Muscle layer of duodenum (tissue), 2 donors: ENCODE measurements around the gene ZFP64.
A peak's percentile ranks its signal among the peaks of the same experiment; 100 is the strongest.
"Not testable (repeated sequence)": the region's sequence is repeated elsewhere in the genome, so short reads cannot be mapped to it uniquely, and the experiment has no call there.

Experiments
- H3K27ac ChIP-seq: one replicate; pipeline ENCODE4 v1.7.0; 2013; ENCODE audit warnings: mild to moderate bottlenecking, low read length
- H3K27me3 ChIP-seq: one replicate; pipeline ENCODE4 v1.7.0; 2013; ENCODE audit warnings: low read depth, mild to moderate bottlenecking, control low read depth, low read length
- H3K36me3 ChIP-seq, 2 donors: one replicate each; pipeline ENCODE4 v1.7.0; 2013; ENCODE audit warnings: low read length in 2 of 2, control low read depth in 1 of 2, mild to moderate bottlenecking in 1 of 2; ENCODE audit not compliant: insufficient read depth in 2 of 2, control insufficient read depth in 1 of 2
- H3K4me1 ChIP-seq, 2 donors: one replicate each; pipeline ENCODE4 v1.7.0; 2013; ENCODE audit warnings: low read length in 2 of 2, mild to moderate bottlenecking in 2 of 2, control low read depth in 1 of 2, moderate library complexity in 1 of 2; ENCODE audit not compliant: insufficient read depth in 2 of 2, control insufficient read depth in 1 of 2
- H3K4me3 ChIP-seq, 2 donors: one replicate each; pipeline ENCODE4 v1.7.0; 2013; ENCODE audit warnings: low read length in 2 of 2, low read depth in 1 of 2, mild to moderate bottlenecking in 1 of 2
- H3K9me3 ChIP-seq, 2 donors: one replicate each; pipeline ENCODE4 v1.7.0; 2013; ENCODE audit warnings: low read length in 2 of 2, control low read depth in 1 of 2, mild to moderate bottlenecking in 1 of 2; ENCODE audit not compliant: control insufficient read depth in 1 of 2
- donor health status: healthy.

The ZFP64 gene

DNA sequence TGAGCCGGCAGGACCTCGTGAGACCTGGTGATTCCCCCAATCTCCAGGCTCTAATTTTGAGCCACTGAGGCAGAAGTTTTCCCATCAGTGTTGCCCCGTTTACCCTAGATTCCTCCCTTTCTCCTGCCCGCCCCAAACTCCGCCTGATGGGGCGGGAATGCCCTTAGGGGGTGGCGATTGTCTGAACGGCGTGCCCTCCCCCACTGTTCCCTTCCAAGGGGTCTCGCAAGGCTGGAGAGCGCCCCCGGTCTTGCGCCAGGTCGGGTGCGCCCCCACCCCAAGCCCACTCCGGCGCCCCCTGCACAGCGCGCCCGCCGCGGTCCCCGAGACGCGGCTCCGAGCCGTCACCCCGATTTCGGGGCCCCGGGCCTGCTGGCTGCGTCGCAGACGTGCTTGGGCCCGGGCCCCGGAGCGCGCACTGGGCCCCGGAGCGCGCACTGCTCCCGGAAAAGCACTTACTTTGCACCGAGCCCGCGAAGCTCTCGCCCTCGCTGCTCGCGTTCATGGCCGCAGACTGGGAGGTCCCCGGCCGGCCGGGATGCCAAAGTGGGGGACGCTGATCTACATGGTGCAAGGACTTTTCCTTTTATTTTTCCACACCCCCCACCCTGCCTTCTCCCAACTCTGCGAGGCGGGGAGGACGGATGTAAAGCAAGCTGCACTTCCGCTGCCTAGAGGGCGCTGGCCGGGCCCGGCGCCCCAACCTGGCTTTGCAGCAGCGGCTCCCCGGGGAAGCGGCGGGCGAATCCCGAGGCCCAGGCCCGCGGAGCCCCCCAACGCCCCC, at the start of gene ZFP64:
Gene ZFP64 (minus strand): TSS at position 648 of the 784 bp plus-strand sequence. CDS start 143 bp downstream, at position 505.
- Histone ChIP-seq H3K9me3 (no peaks in the 10 kb centered on the region), H3K27me3 (no peaks in the 10 kb centered on the region), H3K27ac (peak within 1 kb of the TSS; percentile 77), H3K4me3 (peak within 1 kb of the TSS; percentile 96 to 98), H3K36me3 (peaks cover 0 to 7% of the 10 kb centered on the region in 2 donors), H3K4me1 (peaks cover 0 to 12% of the 10 kb centered on the region in 2 donors)

DNA sequence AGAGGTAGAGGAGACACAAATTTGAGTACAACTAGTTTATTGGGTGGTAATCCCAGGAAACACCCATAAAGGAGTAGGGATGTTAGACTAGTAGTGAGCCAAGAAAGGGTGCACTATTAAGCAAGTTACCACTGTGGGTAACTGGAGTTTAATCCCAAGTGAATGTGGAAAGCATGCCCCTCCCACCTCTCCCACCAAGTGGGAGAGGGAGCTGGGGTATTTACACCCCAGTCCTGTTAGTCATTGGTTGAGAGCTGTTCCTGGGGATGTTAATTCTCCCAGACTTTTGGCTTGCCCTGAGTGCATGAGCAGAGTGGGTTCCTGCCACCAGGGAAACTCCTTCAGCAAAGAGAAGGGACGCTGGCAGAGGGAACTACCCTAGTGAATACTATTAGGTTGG, 49.2 kb upstream of the ZFP64 start:
- no peak overlapping the region for H3K4me3 ChIP-seq
- H3K4me1 ChIP-seq = no peaks in the 10 kb centered on the region
- H3K36me3 ChIP-seq = no peaks in the 10 kb centered on the region
- H3K27me3 ChIP-seq = no peaks in the 10 kb centered on the region
- H3K27ac ChIP-seq = no peak overlapping the region
- H3K9me3 ChIP-seq = no peaks in the 10 kb centered on the region

DNA sequence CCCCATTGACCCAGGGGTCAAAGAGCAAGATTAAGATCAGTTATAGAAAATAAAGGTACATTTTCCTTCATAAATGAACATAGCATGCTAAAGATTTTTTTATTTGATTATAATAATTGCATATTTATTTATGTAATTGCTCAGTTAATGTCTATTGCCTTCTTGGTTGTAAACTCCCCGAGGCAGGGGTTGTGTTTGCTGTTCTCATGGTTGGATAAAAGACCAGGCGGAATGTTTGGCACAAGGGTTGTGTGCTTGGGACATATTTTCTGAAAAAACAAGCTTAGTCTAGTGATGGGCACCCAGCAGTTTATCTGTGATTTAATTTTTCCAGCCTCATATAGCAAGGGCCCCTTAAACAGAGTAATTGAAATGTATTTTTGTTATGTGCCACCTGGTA, 47.5 kb upstream of the ZFP64 start:
- Histone ChIP-seq H3K4me3 (no peak overlapping the region), H3K36me3 (no peaks in the 10 kb centered on the region), H3K9me3 (no peaks in the 10 kb centered on the region), H3K4me1 (no peaks in the 10 kb centered on the region), H3K27ac (no peak overlapping the region), H3K27me3 (no peaks in the 10 kb centered on the region)

DNA sequence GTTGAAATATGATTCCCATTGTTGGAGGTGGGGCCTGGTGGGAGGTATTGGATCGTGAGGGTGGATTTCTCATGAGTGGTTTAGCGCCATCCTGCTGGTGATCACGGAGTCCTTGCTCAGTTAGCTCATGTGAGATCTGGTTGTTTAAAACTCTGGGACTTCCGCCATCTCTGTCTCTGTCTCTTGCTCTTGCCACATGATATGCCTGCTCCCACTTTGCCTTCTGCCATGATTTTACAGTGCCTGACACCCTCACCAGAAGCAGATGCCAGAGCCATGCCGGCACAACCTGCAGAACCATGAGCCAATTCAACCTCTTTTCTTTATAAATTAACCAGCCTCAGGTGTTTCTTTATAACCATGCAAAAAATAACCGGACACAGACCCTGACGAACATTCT, 44.7 kb upstream of the ZFP64 start:
- Histone ChIP-seq H3K4me3 (no peak overlapping the region), H3K9me3 (no peaks in the 10 kb centered on the region), H3K4me1 (no peaks in the 10 kb centered on the region), H3K36me3 (no peaks in the 10 kb centered on the region), H3K27me3 (no peaks in the 10 kb centered on the region), H3K27ac (no peak overlapping the region)

DNA sequence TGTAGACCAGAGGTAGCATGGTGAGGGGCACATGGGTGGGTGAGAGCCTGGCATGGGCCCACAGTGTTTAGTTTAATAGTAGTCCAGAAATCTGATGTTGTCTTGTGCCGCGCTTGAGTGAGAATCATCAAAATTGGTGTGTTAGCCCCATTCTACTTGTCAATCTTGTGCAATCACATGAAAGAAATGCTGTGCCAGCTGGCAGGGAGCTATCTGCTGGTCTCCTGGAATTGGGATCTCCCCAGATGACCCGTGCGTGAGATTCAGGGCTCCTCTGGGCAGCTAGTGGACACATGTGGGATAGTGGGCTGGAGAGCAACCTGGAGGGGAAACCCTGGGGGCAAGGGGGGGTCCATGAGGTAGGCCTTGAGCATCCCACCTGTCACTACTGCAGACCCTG, 43.5 kb upstream of the ZFP64 start:
- H3K27ac ChIP-seq = no peak overlapping the region
- H3K4me1 ChIP-seq = no peaks in the 10 kb centered on the region
- no peaks in the 10 kb centered on the region for H3K36me3 ChIP-seq
- no peaks in the 10 kb centered on the region for H3K9me3 ChIP-seq
- H3K4me3 ChIP-seq = no peak overlapping the region
- H3K27me3 ChIP-seq = no peaks in the 10 kb centered on the region

DNA sequence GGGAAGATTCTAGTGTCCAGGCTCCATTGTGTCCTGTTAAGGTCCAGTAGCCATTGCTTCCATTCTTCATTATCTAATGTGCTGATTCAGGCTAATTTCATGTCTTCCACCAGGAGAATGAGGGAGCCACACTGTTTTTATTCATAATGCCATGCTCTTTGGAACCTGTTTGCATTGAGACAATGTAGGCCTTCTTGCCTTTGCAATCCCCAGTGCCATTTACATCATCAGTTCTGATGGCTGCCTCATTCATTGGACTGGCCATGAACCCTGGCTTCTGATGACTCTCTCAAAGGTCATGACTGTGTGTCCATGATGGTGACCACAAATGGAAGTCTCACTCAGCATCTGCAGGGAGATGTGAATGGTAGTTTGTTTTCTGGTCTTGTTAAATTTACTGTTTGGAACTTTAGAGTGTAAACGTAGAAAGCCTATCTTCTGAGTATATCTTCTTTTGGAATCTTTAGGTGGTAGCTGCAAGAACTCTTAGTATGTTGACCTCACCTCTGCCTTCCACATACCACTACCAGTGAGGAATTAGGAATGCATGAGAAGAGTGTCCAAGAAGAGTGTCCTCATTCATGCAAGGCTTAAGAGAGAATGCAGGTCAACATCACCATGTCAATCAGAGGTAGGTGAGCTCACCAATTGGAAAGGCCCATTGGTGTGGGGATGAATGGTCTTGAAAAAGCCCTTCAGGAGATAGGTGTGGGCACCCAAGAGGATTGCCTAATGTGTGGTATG, 42.9 kb upstream of the ZFP64 start:
- Histone ChIP-seq H3K36me3 (no peaks in the 10 kb centered on the region), H3K9me3 (no peaks in the 10 kb centered on the region), H3K27ac (no peak overlapping the region)

DNA sequence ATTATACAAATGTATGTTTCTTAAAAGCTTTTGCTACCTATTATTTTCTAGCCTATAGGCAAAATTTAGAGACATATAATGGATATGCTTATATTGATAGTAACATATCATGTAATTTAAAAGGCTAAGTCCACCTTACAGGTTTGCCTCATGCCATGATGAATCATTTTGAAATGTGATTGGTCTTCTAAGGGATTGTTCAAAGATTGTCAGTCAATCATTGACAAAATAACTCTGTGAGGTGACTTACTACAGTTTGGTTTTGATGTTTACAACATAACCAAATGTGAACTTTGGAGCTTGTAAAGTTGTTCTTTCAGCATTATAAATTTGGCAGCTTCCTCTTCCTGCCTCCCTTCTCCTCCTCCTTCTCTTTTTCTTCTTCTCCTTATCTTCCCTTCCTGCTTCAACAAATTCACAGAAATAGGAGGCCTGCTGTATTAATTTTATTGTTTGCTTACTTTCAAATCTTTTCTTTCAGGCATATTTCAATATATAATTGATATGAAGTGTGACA, 39.7 kb upstream of the ZFP64 start:
- Histone ChIP-seq H3K27me3 (no peaks in the 10 kb centered on the region), H3K4me1 (no peaks in the 10 kb centered on the region), H3K9me3 (no peaks in the 10 kb centered on the region), H3K27ac (no peak overlapping the region), H3K4me3 (no peak overlapping the region), H3K36me3 (no peaks in the 10 kb centered on the region)

More for the DNA sequence above, 42.9 kb upstream of the ZFP64 start:
- Histone ChIP-seq H3K4me1 (no peaks in the 10 kb centered on the region), H3K4me3 (no peak overlapping the region), H3K27me3 (no peaks in the 10 kb centered on the region)

DNA sequence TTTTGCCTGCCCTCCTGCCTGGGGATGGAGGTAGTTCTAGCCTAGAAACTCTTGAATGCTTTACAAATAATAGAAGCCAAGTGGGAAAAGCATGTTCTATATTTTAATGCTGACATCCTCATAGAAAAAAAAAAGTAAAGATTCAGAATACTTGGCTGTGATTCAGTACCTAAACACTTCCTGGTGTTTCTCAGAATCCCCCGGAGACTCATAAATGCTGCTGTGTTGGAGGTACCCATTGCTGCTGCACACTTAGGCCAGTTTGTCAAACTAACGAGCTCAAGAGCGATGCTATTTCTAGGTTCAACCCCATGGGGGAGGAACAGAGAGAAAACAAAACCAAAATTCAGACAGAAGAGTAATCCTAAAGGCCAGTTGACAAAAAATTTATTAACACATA, 38.8 kb upstream of the ZFP64 start:
- Histone ChIP-seq H3K4me1 (no peaks in the 10 kb centered on the region), H3K9me3 (no peaks in the 10 kb centered on the region), H3K4me3 (no peak overlapping the region), H3K36me3 (no peaks in the 10 kb centered on the region), H3K27ac (no peak overlapping the region), H3K27me3 (no peaks in the 10 kb centered on the region)

DNA sequence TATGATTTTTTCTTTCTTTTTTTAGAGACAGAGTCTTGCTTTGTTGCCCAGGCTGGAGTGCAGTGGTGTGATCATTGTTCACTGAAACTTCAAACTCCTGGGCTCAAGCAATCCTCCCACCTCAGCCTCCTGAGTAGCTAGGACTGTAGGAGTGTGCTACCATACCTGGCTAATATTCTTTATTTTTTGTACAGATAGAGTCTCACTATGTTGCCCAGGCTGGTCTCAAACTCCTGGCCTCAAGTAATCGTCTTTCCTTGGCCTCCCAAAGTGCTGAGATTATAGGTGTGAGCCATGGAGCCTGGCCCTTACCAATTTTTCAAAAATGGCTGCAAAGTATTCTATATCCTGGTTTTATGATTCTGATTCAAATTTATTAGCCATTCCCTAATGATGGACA, 37.8 kb upstream of the ZFP64 start:
- not testable (repeated sequence) for H3K27ac ChIP-seq, H3K4me1 ChIP-seq, H3K4me3 ChIP-seq, H3K9me3 ChIP-seq, H3K36me3 ChIP-seq, H3K27me3 ChIP-seq

DNA sequence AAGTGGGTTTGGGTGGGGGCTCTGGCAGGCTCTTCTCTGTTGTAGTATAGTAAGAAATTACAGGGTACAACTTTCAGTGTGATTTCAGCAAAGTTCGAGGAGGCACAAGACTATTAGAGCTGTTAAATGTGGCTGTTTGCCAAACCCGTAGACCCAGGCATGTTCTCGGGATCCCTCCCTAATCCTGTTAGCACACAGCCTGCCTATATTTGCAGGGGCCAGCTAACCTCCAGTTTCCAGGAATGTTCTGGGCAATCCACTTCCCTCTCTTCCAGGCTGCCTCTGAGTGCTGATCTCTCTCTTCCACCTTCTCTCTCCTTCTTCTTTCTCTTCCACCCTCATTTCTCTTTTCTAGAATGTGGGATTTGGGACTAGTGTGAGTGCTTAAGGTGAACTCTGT, 34.8 kb upstream of the ZFP64 start:
- no peaks in the 10 kb centered on the region for H3K36me3 ChIP-seq
- H3K27ac ChIP-seq = no peak overlapping the region
- peaks cover 0 to 1% of the 10 kb centered on the region in 2 donors for H3K9me3 ChIP-seq
- H3K27me3 ChIP-seq = no peaks in the 10 kb centered on the region
- H3K4me1 ChIP-seq = no peaks in the 10 kb centered on the region
- H3K4me3 ChIP-seq = no peak overlapping the region

DNA sequence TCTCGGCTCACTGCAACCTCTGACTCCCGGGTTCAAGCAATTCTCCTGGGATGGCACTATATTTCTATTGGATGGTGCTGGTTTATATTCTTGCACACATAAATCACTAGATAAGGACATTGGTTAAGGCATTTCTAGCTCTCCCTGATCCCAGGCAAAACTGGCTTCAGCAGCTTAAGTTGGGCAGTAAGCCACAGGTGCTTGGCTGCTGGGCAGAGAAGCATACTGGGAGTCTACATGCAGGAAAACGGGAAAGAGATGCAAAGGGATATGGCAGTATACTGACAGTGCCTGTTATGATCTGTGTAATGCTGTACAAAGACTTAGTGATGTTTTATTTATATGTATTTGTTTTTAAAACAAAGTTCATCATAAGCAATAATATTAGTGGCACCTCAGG, 33.3 kb upstream of the ZFP64 start:
- H3K4me1 ChIP-seq = no peaks in the 10 kb centered on the region
- H3K27me3 ChIP-seq = no peaks in the 10 kb centered on the region
- no peaks in the 10 kb centered on the region for H3K36me3 ChIP-seq
- H3K27ac ChIP-seq = no peak overlapping the region
- H3K4me3 ChIP-seq = no peak overlapping the region
- peaks cover 0 to 6% of the 10 kb centered on the region in 2 donors for H3K9me3 ChIP-seq
